Ovary (tissue), 3 donors: ENCODE measurements around the gene RNU1-3.
"Not testable (repeated sequence)": the region's sequence is repeated elsewhere in the genome, so short reads cannot be mapped to it uniquely, and the experiment has no call there.

Source experiments
- CTCF ChIP-seq, 3 donors: fragments of 450-650 bp in 2 of 3; fragments of 200-600 bp in 1 of 3; IDR thresholded peaks; one replicate each; pipeline versions ENCODE4 v1.5.1 to v1.8.0; 2016 to 2022; ENCODE audit warnings: antibody characterized with exemption in 3 of 3, mild to moderate bottlenecking in 1 of 3
- EP300 ChIP-seq: sonication (generic); formaldehyde crosslinking; IDR thresholded peaks from one replicate; pipeline ENCODE4 v1.6.1; 2017; ENCODE audit warnings: antibody characterized with exemption
- POLR2A ChIP-seq: fragments of 450-650 bp; IDR thresholded peaks from one replicate; pipeline ENCODE4 v1.6.1; 2017; ENCODE audit warnings: antibody characterized with exemption, mild to moderate bottlenecking, moderate library complexity
- donor health status: DM: no; HTN: no; CAD: no.

- not testable (repeated sequence) for TF ChIP-seq EP300; CTCF (IDR thresholded peaks at IDR 0.05); POLR2A
Measured at GRCh38 chr1:16666502-16667413, at the start of gene RNU1-3.
